ENCODE results near the gene E2F2.
"Not testable (repeated sequence)": the region's sequence is repeated elsewhere in the genome, so short reads cannot be mapped to it uniquely, and the experiment has no call there.

E2F2 gene

DNA sequence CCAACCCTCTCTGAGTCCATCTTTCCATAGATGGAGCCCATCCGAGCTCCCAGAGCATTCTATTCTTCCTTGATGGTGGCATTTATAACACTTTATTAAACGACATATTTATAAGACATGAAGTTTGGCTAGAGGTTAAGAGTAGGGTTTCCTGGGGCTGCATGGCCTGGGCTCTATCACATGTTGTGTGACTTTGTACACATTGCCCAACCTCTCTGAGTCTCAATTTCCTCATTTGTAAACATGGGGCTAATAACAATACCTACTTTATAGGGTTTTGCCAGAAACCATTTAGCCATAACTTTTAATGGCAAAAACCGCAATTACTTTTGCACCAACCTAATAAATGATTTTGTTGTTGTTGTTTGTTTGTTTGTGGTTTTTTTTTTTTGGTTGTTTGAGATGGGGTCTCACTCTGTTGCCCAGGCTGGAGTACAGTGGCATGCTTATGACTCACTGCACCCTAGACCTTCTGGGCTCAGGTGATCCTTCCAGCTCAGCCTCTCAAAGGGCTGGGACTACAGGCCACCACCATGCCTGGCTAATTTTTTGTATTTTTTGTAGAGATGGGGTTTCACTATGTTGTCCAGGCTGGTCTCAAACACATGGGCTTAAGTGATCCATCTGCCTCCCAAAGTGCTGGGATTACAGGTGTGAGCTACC, 33.1 kb downstream of the E2F2 start:
- H3K4me3 ChIP-seq (ENCODE audit: low read depth, low read length) = no peak overlapping the region
- DNase-seq (ENCODE audit: low read depth) = no peak

DNA sequence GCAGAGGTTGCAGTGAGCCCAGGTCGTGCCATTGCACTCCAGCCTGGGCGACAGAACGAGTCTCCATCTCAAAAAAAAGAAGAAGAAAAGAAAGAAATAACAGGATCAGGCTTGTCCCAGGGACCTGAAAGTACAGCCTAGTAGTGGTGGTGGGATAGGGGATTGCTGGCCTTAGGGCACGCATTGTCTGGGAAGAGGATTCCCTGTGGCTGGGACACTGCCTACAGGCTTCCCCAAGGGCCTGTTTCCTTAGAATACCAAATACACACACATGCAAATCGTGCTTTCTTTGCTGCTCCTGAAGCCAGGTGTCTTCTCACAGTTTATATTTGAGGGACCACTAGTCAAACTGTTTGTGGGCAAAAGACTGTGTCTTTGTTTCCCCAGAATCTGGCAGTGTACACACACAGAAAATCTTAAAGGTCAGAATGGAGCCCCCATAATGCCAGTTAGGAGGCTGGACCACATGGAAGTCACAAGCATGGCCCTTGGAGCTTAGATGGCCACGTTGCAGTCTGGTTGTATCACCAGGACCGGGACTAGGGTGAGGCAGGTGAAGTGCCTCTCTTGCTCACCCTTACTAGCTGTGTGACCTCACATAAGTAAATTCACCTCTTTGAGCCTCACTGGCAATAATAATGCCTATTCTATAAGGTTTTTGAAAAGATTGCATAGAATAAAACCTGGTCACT, 34.4 kb downstream of the E2F2 start:
- no peak overlapping the region for H3K4me3 ChIP-seq (ENCODE audit: low read depth, low read length)
- no peak for DNase-seq (ENCODE audit: low read depth)

DNA sequence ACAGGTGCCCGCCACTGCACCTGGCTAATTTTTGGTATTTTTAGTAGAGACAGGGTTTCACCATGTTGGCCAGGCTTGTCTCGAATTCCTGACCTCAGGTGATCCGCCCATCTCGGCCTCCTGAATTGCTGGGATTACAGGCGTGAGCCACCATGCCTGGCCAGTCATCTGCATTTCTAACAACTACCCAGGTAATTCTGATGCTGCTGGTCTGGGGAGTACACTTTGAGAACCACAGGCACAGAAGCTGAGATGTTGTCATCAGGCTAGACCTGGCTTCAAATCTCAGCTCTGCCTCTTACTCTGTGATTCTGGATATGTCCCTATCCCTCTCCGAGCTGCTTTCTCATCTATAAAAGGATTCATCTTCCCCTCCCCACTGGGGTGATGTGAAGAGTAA, 36.2 kb downstream of the E2F2 start:
- H3K4me3 ChIP-seq (ENCODE audit: low read depth, low read length); DNase-seq (ENCODE audit: low read depth): not testable (repeated sequence)

DNA sequence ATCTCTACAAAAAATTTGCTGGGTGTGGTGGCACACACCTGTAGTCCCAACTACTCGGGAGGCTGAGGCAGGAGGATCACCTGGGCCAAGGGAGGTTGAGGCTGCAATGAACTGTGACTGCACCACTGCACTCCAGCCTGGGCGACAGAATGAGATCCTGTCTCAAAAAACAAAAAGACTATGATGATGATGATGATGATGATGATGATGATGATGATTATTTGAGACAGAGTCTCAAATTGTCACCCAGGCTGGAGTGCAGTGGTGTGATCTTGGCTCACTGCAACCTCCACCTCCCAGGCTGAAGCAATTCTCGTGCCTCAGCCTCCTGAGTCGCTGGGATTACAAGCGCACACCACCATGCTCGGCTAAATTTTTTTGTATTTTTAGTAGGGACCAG, 38.3 kb downstream of the E2F2 start:
- DNase-seq (ENCODE audit: low read depth) = not testable (repeated sequence)

DNA sequence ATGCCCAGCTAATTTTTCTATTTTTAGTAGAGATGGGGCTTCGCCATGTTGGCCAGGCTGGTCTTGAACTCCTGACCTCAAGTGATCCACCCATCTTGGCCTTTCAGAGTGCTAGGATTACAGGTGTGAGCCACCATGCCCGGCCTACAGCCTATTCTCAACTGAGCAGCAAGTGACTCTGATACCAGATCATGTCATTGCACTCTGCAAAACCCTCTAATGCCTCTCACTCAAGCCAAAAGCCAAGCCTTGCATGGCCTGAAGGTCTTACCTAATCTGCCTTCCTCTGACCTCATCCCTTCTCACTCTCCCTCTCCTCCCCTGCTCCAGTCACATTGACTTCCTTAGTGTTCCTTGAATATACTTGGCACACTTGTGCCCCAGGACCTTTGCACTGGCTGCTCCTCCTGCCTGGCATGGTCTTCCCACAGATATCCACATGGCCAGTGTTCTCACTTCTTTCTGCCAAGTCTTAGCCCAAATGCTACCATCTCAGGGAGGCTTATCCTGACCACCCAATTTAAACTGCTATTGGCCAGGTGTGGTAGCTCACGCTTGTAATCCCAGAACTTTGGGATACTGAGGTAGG, 38.8 kb downstream of the E2F2 start:
- no peak overlapping the region for H3K4me3 ChIP-seq (ENCODE audit: low read depth, low read length)
- DNase-seq (ENCODE audit: low read depth) = no peak

More for the DNA sequence above, 38.3 kb downstream of the E2F2 start:
- not testable (repeated sequence) for H3K4me3 ChIP-seq (ENCODE audit: low read depth, low read length)

DNA sequence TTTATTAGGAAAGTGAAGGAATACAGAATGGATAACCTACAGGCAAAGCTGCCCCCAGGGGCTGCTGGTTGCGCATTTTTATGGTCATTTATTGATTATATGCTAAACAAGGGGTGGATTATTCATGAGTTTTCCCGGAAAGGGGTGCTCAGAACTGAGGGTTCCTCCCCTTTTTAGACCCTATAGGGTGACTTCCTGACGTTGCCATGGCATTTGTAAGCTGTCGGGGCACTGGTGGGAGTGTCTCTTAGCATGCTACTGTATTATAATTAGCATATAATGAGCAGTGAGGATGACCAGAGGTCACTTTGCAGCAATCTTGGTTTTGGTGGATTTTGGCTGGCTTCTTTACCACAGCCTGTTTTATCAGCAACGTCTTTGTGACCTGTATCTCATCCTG, 41.2 kb downstream of the E2F2 start:
- H3K4me3 ChIP-seq (ENCODE audit: low read depth, low read length) = no peak overlapping the region
- no peak for DNase-seq (ENCODE audit: low read depth)

DNA sequence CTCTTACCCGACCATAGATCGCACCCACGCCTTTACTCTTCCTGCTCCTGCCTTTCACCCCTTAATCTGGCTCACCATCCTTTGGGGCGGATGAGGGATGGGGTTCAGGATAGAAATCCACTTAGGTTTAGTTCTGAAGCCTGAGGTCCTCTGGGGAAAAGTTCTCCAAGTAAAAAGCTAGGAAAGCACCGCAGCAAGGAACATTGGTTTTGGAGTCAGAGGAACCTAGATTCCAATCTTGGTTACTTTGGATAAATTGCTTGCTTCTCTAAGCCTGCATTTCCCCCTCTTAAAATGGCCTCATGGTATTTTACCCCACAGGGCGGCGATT, 46.1 kb downstream of the E2F2 start:
- peak overlapping the region; percentile 74 for H3K4me3 ChIP-seq (ENCODE audit: low read depth, low read length)
- DNase-seq (ENCODE audit: low read depth) = no peak

- peak; percentile 73 for DNase-seq (ENCODE audit: low read depth)
- peak overlapping the region; percentile 74 for H3K4me3 ChIP-seq (ENCODE audit: low read depth, low read length)
These were observed 46.6 kb downstream of the E2F2 start for GRCh38 chr1:23484253-23485001.

DNA sequence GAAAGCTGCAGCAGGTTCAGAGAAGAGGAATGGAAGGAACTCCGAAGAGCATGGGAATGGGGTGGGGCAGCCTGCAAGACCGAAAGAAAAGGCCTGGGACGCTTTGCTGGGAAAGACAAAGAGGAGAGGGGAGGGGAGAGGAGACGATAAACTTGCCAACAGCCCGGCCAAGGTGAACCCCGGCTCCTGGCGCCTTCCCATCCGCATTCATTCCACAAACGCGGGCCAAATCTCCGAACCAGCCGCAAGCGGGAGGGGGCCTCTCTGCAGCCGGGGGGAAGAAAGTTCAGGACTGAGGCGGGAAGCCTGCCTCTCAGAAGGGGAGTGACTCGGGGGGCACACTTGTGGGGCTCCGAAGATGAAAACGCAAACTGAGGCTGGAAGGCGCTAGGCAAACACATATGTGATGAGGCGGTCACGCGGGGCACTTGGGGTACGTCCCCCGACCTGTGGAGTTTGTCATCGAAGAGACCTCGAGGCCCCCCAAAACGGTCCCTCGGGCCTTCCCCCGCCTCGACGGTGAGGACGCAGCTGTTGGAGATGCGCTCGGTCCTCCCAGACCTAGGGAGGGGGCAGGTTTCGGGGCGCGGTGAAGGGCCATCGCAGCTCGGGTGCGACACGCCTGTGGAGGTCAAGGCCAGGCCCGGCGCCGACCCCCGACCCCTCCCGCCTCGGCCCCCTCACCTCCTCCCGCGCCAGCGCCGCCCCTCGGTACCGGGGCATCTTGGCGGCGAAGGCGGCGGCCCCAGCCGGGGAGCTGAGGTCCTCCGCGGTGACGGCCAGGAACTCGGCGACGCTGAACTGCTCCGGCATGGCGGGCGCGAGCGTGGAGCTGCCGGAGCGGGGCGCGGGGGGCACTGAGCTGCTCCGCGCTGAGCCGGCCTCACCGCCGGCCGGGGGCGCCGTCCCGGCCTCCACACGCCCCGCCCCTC, 47.4 kb downstream of the E2F2 start, which contains the start of gene ASAP3:
ASAP3 (minus strand) TSS at position 859 of the 932 bp plus-strand sequence; CDS start at position 813, 46 bp downstream.
- peak within 1 kb of the TSS; percentile 74 for H3K4me3 ChIP-seq (ENCODE audit: low read depth, low read length)
- DNase-seq (ENCODE audit: low read depth) = no peak

GRCh38 chr1:23481904-23482303, 49.1 kb downstream of the E2F2 start:
- no peak overlapping the region for H3K4me3 ChIP-seq (ENCODE audit: low read depth, low read length)
- DNase-seq (ENCODE audit: low read depth) = no peak

DNA sequence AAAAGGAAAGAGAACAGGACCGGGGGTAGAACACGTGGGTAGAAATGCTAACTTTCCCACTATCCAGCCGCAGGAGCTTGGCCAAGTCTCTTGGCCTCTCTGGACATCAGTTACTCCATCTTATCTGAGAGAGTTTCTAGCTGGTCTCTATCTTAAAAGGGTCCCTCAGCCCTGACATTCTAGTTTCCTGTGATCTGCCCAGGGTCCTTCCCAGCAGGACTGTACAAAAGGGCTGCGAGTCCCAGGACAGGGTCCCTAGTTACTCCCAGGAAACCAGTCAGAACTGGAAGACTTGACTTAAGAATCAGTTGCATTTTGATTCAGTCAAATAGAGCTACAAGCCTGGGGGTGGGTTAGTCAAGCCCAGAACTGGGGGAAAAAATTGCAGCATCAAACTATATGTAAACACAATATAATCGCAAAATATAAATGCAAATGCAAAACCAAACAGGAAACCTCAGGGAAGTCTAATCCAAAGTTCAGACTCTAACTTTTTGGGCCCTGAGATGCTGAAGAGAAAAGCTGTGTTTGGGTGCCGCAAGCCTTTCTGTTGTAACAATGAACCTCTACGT, 49.9 kb downstream of the E2F2 start:
- no peak overlapping the region for H3K4me3 ChIP-seq (ENCODE audit: low read depth, low read length)
- no peak for DNase-seq (ENCODE audit: low read depth)

DNA sequence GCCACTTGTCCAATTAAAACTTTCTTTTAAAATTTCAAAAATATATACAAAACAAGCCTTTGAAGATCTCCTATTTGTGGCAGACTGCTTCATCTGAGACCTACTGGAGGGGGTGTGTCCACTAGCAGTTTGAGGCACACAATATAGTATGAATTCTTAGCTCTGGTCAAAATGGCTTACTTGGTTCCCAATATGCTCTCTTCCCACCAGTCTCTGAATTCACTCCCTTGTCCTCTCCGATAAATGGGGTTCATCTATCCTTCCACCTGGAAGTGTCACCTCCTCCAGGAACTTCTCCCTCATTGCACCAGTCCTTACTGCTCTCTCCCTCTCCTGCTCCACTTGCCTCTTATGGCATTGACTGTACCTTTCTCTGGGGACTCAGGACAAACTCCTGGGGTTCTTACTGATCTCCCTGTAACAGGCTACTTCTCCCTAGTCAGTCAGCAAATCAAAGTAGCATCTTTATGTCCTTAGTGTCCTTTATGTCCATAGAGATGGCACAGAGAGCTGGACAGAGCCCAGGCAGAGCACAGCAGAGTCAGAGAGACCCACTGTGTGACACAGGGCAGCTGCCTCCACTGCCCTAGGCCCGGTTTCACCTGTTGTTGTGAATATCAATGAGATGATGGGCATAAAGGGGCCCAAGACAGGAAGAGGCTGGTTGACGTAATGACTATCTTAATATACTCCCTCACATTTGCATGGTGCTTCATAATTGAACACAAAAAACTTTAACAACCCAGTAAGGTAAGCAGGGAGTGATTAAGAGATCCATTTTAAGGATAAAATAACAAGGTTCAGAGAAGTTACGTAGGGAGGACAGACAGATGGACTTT, 50.6 kb downstream of the E2F2 start:
- no peak overlapping the region for H3K4me3 ChIP-seq (ENCODE audit: low read depth, low read length)
- no peak for DNase-seq (ENCODE audit: low read depth)

GRCh38 chr1:23479666-23479941, 51.4 kb downstream of the E2F2 start:
- no peak overlapping the region for H3K4me3 ChIP-seq (ENCODE audit: low read depth, low read length)
- no peak for DNase-seq (ENCODE audit: low read depth)

GRCh38 chr1:23478896-23479665, 52.0 kb downstream of the E2F2 start:
- peak; percentile 66 for DNase-seq (ENCODE audit: low read depth)
- no peak overlapping the region for H3K4me3 ChIP-seq (ENCODE audit: low read depth, low read length)

DNA sequence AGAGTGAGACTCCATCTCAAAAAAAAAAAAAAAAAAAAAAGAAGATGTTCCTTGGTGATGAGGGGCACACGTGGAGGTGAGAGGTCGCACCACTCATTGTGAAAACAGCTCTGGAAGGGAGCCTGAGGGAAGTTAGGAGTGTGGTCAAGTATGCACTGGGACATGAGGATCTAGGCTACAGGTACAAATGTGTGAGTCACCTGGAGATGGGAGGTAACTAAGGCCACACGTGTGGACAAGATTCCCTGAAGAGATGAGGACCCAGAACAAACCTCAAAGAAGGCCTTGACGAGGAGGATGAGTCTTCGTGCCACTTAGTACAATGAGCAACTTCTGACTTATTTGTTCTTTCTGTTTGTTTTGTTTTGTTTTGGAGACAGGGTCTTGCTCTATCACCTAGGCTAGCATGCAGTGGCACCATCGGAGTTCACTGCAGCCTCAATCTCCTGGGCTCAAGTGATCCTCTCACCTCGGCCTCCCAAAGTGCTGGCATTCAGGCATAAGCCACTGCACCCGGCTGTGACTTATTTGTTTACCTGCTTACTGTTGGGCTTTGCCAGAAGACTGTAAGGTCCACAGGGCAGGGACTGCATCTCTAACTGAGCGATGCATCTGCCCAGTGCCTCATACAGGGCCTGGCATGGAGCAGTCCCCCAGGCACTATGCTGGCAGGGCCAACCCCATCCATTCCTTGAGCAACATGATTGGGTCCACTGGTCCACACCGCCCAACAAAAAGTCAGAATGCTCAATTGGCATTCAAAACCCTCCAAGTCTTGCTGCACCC, 53.5 kb downstream of the E2F2 start:
- DNase-seq (ENCODE audit: low read depth) = no peak
- no peak overlapping the region for H3K4me3 ChIP-seq (ENCODE audit: low read depth, low read length)

DNA sequence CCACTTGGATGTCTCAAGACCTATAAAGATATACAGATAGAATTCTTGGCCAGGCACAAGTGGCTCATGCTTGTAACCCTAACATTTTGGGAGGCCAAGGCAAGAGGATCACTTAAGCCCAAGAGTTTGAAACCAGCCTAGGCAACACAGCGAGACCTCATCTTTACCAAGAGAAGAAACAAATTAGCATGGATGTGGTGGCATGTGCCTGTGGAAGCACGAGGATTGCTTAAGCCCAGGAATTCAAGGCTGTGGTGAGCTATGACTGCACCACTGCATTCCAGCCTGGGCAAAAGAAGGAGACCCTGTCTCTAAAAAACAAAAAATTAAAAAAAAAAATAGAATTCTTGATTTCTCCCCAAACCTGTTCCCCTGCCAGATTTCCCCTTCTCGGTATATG, 55.4 kb downstream of the E2F2 start:
- no peak for DNase-seq (ENCODE audit: low read depth)
- H3K4me3 ChIP-seq (ENCODE audit: low read depth, low read length) = no peak overlapping the region

DNA sequence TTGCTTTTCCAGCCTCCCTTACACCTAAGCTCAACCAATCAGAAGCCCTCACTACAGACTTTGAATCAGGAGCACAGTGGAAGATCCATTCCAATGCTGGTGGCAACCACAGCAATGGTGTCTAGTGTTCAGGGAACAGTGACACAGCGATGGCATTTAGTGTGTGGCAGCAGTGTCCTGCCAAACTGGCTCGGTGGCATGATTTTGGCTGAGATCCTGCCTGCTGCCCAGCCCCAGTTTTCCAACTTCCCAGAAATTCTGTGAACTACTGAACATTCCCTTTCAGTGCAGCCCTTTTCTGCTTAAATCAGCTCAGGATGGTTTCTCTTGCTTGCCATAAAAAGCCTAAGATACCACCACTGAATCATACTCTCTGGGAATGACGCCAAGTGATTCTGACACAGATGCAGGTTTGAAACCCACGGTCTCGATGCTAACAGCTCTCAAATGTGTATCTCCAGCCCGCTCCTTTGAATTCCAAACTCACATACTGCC, 55.9 kb downstream of the E2F2 start:
- H3K4me3 ChIP-seq (ENCODE audit: low read depth, low read length) = no peak overlapping the region
- peak; percentile 86 for DNase-seq (ENCODE audit: low read depth)
